A673 (cell line): ENCODE results near the gene CST1.
"Not testable (repeated sequence)": the region's sequence is repeated elsewhere in the genome, so short reads cannot be mapped to it uniquely, and the experiment has no call there.

Source experiments
- CTCF ChIP-seq: fragments of 300-800, 200-600 bp; sonication (generic); conservative IDR thresholded peaks from 2 replicates; pipeline ENCODE4 v1.5.1; 2017; ENCODE audit warnings: low read depth, mild to moderate bottlenecking, antibody characterized with exemption, low read length, moderate library complexity, mixed read lengths
- EZH2 ChIP-seq: fragments of 200-600 bp; sonication (generic); IDR thresholded peaks from 2 replicates; pipeline ENCODE4 v1.6.1; 2017; ENCODE audit warnings: borderline replicate concordance, low read depth, mild to moderate bottlenecking, mixed read lengths, antibody characterized with exemption, low read length; ENCODE audit not compliant: poor library complexity, severe bottlenecking

DNA sequence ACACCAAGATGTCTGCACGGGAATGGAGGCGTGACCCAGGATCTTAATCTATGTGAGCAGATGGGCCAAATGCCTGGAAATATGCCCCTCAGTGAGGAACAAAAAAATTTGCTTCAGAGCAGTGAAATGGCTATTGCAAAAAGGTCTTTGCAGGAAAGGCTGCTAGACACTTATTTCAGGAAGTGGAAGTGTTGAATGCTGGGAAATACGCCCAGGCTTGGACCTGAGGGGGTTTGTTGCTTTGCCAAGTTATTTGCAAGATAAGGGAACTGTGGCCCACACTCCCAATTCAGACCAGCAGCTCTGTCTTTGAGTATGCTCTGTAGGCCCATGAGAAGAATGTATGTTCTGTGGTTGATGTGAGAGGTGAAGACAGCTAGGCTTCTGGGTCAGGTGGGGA is 15.3 kb downstream of the CST1 start:
- TF ChIP-seq EZH2, CTCF: not testable (repeated sequence)
